ENCODE data around the gene PARD6A. TPM values are rescaled to one million over a fixed set of nuclear protein-coding genes. Genes with fewer than 3 reads are reported as not detected.

Gene PARD6A
- total RNA-seq, 1 donor from 2014 or later = 1.9 TPM

GRCh38 chr16:67647681-67648080, 13.1 kb upstream of the PARD6A start:
- H3K4me3 Mint-ChIP-seq = no peak overlapping the region
- no peak for DNase-seq (ENCODE audit: low spot score in 2 of 2, unreplicated experiment in 2 of 2)
- H3K36me3 Mint-ChIP-seq = no peaks in the 10 kb centered on the region
- H3K4me1 Mint-ChIP-seq = peaks cover 2% of the 10 kb centered on the region
- no peak for TF ChIP-seq CTCF (IDR thresholded peaks at IDR 0.05; ENCODE audit: unreplicated experiment)
- no peak overlapping the region for H3K27ac Mint-ChIP-seq
- H3K27me3 Mint-ChIP-seq (ENCODE audit: low read depth) = peaks cover 52% of the 10 kb centered on the region
- no peaks in the 10 kb centered on the region for H3K9me3 Mint-ChIP-seq

GRCh38 chr16:67648088-67648763, 12.5 kb upstream of the PARD6A start:
- TF ChIP-seq CTCF (IDR thresholded peaks at IDR 0.05; ENCODE audit: unreplicated experiment) = no peak
- no peak overlapping the region for H3K27ac Mint-ChIP-seq
- no peaks in the 10 kb centered on the region for H3K9me3 Mint-ChIP-seq
- no peaks in the 10 kb centered on the region for H3K36me3 Mint-ChIP-seq
- H3K27me3 Mint-ChIP-seq (ENCODE audit: low read depth) = peaks cover 52% of the 10 kb centered on the region
- no peak for DNase-seq (ENCODE audit: low spot score in 2 of 2, unreplicated experiment in 2 of 2)
- no peak overlapping the region for H3K4me3 Mint-ChIP-seq
- H3K4me1 Mint-ChIP-seq = peaks cover 2% of the 10 kb centered on the region

- Mint-ChIP-seq H3K4me3 (no peak overlapping the region), H3K27me3 (ENCODE audit: low read depth) (peaks cover 56% of the 10 kb centered on the region), H3K36me3 (no peaks in the 10 kb centered on the region), H3K9me3 (no peaks in the 10 kb centered on the region), H3K4me1 (peaks cover 4% of the 10 kb centered on the region), H3K27ac (no peak overlapping the region)
- no peak for TF ChIP-seq CTCF (IDR thresholded peaks at IDR 0.05; ENCODE audit: unreplicated experiment)
- no peak for DNase-seq (ENCODE audit: low spot score in 2 of 2, unreplicated experiment in 2 of 2)
Observed at GRCh38 chr16:67648764-67649407, 11.9 kb upstream of the PARD6A start.

GRCh38 chr16:67649494-67649931, 11.2 kb upstream of the PARD6A start:
- no peaks in the 10 kb centered on the region for H3K9me3 Mint-ChIP-seq
- no peak overlapping the region for H3K4me3 Mint-ChIP-seq
- no peaks in the 10 kb centered on the region for H3K36me3 Mint-ChIP-seq
- DNase-seq (ENCODE audit: low spot score in 2 of 2, unreplicated experiment in 2 of 2) = no peak
- H3K27ac Mint-ChIP-seq = no peak overlapping the region
- H3K4me1 Mint-ChIP-seq = peaks cover 4% of the 10 kb centered on the region
- no peak for TF ChIP-seq CTCF (IDR thresholded peaks at IDR 0.05; ENCODE audit: unreplicated experiment)
- H3K27me3 Mint-ChIP-seq (ENCODE audit: low read depth) = peaks cover 55% of the 10 kb centered on the region

- no peaks in the 10 kb centered on the region for H3K36me3 Mint-ChIP-seq
- no peak for TF ChIP-seq CTCF (IDR thresholded peaks at IDR 0.05; ENCODE audit: unreplicated experiment)
- H3K4me1 Mint-ChIP-seq = peaks cover 4% of the 10 kb centered on the region
- no peaks in the 10 kb centered on the region for H3K9me3 Mint-ChIP-seq
- no peak overlapping the region for H3K27ac Mint-ChIP-seq
- no peak overlapping the region for H3K4me3 Mint-ChIP-seq
- no peak for DNase-seq (ENCODE audit: low spot score in 2 of 2, unreplicated experiment in 2 of 2)
- peaks cover 58% of the 10 kb centered on the region for H3K27me3 Mint-ChIP-seq (ENCODE audit: low read depth)
Observed at GRCh38 chr16:67650023-67650422, 10.7 kb upstream of the PARD6A start.

All from mesothelial cell of epicardium (in vitro differentiated cells).